GM18505 (cell line): Measurements from ENCODE around the gene SLC35G4.
"Not testable (repeated sequence)": the region's sequence is repeated elsewhere in the genome, so short reads cannot be mapped to it uniquely, and the experiment has no call there.

Source experiments
- ATAC-seq: cut with Tn5 transposase; IDR thresholded peaks from one replicate; pipeline ENCODE4 v1.9.1; 2021; ENCODE audit not compliant: unreplicated experiment
- POLR2A ChIP-seq: IDR thresholded peaks from 4 replicates; pipeline ENCODE4 v1.6.1; 2011; ENCODE audit warnings: borderline replicate concordance; ENCODE audit not compliant: insufficient read depth, insufficient read length; ENCODE audit errors: extremely low read depth

The SLC35G4 gene

DNA sequence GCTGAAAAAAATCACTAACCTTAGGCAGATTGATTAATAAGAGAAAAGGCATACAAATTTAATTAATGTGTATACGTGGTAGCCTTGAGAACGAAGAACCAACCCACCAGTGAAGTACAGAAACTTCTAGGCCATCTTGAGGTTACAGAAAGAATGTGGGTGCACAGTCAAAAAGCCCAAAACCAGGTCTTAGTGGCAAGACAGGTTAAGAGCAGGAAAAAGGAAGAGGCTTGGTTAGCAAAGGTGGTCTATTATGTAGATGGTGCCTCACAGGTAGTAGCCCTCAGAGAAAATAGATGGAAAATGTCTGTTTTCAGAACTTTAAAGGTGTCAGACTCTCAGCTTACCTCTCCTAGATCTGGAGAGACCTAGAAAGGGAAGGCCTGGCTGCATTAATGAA lies 22.0 kb upstream of the SLC35G4 start:
- no peak for ATAC-seq

DNA sequence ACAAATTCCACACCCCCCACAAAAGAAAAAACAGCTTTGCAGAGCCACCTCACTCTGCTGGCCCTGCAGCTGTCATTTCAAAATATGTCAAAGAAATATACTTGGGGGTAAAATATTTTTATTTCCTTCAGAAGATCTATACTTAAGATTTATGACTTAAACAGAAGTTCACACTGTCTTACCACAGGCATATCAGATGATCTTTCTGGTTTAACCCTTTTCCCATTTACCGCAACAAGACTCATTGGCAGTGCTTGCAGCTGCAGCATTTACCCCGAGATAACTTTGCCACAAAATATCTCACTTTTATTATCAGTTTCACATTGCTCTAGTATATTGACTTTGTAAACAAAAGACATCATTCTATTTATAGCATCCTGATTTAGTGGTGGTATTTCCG lies 21.6 kb upstream of the SLC35G4 start:
- no peak for ATAC-seq

More for the DNA sequence above, 22.0 kb upstream of the SLC35G4 start:
- no peak for TF ChIP-seq POLR2A

DNA sequence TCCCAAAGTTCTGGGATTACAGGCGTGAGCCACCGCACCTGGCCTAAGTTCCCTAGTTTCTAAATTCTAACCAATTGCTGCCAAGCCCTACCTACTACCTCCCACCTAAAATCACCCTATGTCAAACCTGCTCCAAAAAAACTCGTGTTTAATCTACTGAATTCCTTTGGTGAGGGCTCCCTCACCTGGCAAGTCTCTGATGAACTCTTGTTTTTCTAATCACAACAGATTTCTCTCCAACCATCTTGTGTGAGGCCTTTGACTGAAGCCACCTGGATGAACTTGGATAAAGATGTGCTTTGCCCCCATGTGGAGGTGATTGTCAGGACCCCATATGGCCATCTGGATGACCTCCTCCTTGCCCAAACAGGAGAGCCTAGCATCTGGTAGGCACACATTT lies 17.4 kb upstream of the SLC35G4 start:
- ATAC-seq, result no peak
- no peak for TF ChIP-seq POLR2A

More for the DNA sequence above, 21.6 kb upstream of the SLC35G4 start:
- no peak for TF ChIP-seq POLR2A

DNA sequence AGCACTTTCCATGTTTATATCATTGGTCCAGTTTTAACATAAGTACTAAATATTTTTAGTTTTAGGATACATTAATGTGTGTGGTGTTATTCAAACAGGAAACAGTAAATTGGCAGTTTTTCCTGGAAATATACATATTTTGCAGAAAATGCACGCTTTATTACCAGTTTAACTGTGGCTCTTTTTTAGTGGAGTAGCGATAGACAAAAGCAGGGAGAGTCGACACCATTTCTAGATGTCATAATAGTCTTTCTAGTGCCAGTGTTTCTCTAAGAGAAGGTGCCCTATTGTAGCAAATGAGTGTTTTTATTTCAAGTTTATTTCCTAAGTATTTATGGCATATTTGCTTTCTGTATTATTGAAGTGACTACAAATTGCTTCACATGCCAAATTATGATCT lies 9.1 kb upstream of the SLC35G4 start:
- no peak for TF ChIP-seq POLR2A

DNA sequence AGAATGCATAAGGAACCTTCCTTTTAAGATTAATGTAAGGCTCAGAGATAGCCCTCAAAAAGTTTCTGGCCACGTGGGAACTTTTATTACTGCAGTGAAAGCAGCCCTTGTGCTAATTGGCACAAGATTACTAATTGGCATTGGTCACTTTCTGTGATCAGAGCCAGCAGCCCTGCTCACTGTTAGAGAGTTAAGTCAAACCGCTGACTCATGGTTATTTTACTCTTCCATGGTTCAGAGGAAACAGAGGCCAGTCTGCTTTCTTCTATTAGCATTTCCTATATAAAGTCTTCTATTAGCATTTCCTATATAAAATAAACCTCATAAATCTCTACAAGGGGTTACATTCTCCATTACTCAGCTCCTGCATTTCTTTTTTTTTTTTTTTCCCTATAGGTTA lies 1.5 kb upstream of the SLC35G4 start:
- ATAC-seq, result no peak
- no peak for TF ChIP-seq POLR2A

More for the DNA sequence above, 9.1 kb upstream of the SLC35G4 start:
- ATAC-seq, result no peak

DNA sequence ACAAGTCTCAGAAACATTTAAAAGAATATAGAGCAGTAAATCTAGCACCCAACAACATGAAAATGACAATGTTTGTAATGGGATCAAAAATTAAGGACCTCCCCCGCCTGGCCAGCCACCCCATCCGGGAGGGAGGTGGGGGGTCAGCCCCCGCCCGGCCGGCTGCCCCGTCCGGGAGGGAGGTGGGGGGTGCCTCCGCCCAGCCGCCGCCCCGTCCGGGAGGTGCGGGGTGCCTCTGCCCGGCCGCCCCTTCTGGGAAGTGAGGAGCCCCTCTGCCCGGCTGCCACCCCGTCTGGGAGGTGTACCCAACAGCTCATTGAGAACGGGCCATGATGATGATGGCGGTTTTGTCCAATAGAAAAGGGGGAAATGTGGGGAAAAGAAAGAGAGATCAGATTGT lies 778 bp upstream of the SLC35G4 start:
- ATAC-seq, result not testable (repeated sequence)

DNA sequence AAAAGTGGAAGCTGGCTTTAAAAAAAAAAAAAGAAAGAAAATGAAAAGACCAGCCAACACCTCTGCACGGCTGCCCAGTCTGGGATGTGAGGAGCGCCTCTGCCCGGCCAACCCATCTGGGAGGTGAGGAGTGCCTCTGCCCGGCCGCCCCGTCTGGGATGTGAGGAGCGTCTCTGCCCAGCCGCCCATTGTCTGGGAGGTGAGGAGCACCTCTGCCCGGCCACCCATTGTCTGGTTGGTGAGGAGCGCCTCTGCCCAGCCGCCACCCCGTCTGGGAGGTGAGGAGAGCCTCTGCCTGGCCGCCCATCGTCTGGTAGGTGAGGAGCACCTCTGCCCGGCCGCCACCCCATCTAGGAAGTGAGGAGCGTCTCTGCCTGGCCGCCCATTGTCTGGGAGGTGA lies 3.7 kb downstream of the SLC35G4 start:
- not testable (repeated sequence) for ATAC-seq

DNA sequence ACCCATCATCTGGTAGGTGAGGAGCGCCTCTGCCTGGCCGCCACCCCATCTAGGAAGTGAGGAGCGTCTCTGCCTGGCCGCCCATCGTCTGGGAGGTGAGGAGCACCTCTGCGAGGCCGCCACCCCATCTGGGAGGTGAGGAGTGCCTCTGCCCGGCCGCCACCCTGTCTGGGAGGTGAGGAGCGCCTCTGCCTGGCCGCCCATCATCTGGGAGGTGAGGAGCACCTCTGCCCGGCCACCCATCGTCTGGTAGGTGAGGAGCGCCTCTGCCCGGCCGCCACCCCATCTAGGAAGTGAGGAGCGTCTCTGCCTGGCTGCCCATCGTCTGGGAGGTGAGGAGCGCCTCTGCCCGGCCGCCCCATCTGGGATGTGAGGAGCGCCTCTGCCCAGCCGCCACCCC lies 4.2 kb downstream of the SLC35G4 start:
- ATAC-seq, result not testable (repeated sequence)

DNA sequence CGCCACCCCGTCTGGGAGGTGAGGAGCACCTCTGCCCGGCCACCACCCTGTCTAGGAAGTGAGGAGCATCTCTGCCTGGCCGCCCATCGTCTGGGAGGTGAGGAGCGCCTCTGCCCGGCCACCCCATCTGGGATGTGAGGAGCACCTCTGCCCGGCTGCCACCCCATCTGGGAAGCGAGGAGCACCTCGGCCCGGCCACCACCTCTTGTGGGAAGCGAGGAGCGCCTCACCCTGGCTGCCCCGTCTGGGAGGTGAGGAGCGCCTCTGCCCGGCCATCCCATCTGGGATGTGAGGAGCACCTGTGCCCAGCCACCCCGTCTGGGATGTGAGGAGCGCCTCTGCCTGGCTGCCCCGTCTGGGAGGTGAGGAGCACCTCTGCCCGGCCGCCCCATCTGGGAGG lies 4.6 kb downstream of the SLC35G4 start:
- ATAC-seq, result not testable (repeated sequence)

DNA sequence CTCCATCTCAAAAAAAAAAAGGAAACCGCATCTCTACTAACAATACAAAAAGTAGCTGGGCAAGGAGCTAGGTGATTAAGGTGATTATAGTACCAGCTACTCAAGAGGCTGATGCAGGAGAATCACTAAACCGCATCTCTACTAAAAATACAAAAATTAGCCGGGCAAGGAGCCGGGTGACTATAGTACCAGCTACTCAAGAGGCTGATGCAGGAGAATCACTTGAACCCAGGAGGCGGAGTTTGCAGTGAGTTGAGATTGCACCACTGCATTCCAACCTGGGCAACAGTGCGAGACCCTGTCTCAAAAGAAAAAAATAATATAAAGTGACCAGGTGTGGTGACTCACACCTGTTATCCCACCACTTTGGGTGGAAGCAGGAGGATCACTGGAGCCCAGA lies 5.6 kb downstream of the SLC35G4 start:
- ATAC-seq, result not testable (repeated sequence)

DNA sequence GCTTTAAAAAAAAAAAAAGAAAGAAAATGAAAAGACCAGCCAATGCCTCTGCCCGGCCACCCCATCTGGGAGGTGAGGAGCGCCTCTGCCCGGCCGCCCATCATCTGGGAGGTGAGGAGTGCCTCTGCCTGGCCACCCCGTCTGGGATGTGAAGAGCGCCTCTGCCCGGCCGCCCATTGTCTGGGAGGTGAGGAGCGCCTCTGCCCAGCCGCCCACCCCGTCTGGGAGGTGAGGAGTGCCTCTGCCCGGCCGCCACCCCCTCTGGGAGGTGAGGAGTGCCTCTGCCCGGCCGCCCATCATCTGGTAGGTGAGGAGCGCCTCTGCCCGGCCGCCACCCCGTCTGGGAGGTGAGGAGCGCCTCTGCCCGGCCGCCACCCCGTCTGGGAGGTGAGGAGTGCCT lies 37.9 kb downstream of the SLC35G4 start:
- ATAC-seq, result not testable (repeated sequence)

DNA sequence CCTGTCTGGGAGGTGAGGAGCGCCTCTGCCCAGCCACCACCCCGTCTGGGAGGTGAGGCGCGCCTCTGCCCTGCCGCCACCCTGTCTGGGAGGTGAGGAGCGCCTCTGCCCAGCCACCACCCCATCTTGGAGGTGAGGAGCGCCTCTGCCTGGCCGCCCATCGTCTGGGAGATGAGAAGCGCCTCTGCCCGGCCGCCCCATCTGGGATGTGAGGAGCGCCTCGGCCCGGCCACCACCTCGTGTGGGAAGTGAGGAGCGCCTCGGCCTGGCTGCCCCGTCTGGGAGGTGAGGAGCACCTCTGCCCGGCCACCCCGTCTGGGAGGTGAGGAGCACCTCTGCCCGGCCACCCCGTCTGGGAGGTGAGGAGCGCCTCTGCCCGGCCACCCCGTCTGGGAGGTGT lies 38.4 kb downstream of the SLC35G4 start:
- not testable (repeated sequence) for ATAC-seq

DNA sequence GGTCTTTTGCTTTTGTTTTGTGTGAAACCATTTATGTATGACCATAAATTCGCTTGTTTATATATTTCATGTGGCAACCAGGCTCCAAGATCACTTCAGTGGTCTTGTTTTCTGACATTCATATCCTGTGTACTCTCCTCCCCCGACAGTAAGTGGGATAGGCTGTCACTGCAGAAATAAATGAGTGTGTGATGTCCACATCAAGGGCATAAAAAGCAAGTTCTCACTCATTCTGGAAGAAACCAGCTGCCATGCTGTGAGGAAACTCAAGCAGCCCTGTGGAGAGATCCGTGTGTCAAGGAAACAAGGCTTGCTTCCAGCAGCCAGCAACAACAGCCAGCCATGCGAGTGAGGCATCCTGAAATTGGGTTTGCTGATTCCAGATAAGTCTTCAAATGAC lies 40.4 kb downstream of the SLC35G4 start:
- ATAC-seq, result no peak
- no peak for TF ChIP-seq POLR2A

DNA sequence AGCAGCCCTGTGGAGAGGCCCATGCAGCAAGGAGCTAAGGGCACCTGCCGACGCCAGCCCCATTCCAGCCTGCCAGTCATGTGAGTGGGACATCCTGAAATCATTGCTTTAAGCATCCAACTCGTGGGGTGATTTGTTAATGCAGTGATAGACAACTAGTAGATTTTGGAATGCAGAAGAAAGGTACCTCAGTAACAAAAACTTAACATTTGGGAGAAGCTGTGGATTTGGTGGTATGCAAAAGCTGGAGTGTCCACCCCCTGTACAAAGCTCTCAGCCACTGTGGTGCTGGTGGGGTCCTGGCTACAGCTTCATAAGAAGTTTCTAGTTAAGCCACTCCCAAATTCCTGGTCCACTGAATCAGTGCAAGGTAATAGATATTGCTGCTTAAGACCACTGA lies 42.5 kb downstream of the SLC35G4 start:
- ATAC-seq, result no peak
- TF ChIP-seq POLR2A, result no peak

DNA sequence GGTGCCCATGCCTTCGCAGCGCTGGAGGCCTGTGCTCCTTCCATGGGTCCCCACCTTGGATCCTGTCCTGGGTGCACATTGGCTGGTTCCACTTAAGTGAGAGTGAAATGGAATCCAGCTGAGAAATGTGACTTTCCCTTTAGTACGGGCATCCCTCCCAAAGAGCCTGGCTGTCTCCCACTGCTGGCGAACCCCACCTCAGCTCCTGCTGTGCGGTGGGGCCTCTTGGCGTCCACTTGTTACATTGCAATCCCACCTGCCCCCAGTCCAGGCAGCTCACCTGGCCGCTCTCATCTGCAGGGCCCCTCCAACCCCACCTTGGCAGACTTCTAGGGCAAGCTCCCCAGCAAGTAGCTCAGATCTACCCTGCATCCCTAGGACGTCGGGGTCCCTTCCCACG lies 44.1 kb downstream of the SLC35G4 start:
- no peak for TF ChIP-seq POLR2A
- ATAC-seq, result no peak

DNA sequence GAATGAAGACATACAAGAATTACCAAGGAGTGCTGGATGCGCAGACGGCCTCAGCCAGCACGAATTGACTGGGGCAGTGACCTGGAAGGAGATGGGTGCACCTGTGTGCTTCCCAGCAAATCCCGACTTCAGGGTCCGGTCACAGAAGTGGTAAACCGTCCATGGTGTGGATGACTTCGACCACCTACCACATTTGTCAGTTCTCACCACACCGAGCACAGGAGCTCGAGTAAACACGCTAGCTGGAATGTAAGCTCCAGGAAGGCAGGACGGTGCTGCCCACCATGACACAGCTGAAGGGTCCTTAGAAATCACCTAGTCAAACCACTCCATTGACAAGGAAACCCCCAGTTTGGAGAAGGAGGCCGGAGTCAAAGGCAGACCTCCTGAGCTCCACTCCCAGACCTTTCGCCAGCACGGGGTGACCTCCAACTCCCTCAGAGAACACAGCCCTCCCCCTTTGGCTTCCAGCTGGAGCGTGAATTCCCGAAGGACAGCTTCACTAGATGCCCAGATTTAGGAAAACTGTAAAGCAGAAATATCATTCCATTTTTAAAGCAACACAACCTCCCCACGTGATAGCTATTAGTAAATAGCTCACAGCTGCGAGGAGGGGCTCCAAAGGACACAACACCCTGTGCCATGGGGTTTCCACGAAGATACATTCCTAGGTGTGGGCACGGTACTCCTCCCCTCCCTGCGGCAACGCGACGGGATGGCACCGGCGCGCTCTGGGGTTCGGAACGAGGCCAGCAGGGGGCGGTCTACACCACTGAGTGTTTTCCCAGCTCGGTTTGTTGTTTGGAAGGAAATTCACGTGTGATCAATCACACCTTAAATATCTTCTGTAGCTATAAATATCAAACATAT lies 45.6 kb downstream of the SLC35G4 start:
- no peak for ATAC-seq
- no peak for TF ChIP-seq POLR2A

DNA sequence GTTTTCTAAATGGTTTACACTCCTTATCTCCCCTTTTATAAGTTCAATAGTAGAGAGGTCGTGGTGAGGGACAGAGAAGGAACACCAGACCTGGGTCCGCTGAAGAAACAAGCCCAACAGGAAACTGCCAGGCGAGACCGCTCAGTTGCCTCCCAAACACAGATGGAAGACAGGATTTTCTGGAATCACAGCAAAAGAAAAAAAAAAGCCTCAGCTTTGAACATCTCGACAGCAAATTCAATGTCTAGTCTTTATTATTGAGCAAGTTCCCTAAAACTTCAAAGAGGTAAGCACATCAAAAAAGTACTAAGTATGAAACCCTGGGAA lies 46.2 kb downstream of the SLC35G4 start:
- no peak for ATAC-seq
- TF ChIP-seq POLR2A, result no peak
